OCI-M2 (cell line): Measurements from ENCODE around the gene DDX4.
"Not testable (repeated sequence)": the region's sequence is repeated elsewhere in the genome, so short reads cannot be mapped to it uniquely, and the experiment has no call there.

Experiments
- DNase-seq: peaks from one replicate; lab custom pipeline; 2025; ENCODE audit not compliant: unreplicated experiment; lab: John Stamatoyannopoulos, UW

Gene DDX4

GRCh38 chr5:55737793-55738192 lies at the start of gene DDX4:
DDX4 (plus strand) TSS chr5:55738061; CDS start chr5:55738964, 903 bp downstream.
- DNase-seq, result no peak

GRCh38 chr5:55691265-55692105 lies 46.4 kb upstream of the DDX4 start:
- DNase-seq, result no peak

GRCh38 chr5:55692106-55692417 lies 45.8 kb upstream of the DDX4 start:
- DNase-seq, result no peak

- DNase-seq, result no peak
Measured at GRCh38 chr5:55692509-55692908, 45.4 kb upstream of the DDX4 start.

- DNase-seq, result no peak
Measured at GRCh38 chr5:55694152-55694830, 43.6 kb upstream of the DDX4 start.

- not testable (repeated sequence) for DNase-seq
Measured at GRCh38 chr5:55696704-55697103, 41.2 kb upstream of the DDX4 start.

GRCh38 chr5:55699041-55699688 lies 38.7 kb upstream of the DDX4 start:
- DNase-seq, result no peak

GRCh38 chr5:55700745-55701144 lies 37.1 kb upstream of the DDX4 start:
- no peak for DNase-seq

GRCh38 chr5:55701462-55702103 lies 36.3 kb upstream of the DDX4 start:
- no peak for DNase-seq

- DNase-seq, result no peak
Measured at GRCh38 chr5:55702598-55703345, 35.1 kb upstream of the DDX4 start.

- no peak for DNase-seq
Measured at GRCh38 chr5:55706230-55706629, 31.6 kb upstream of the DDX4 start.

- DNase-seq, result no peak
Measured at GRCh38 chr5:55708732-55709131, 29.1 kb upstream of the DDX4 start.

- no peak for DNase-seq
Measured at GRCh38 chr5:55711507-55712022, 26.3 kb upstream of the DDX4 start.

GRCh38 chr5:55712023-55712859 lies 25.6 kb upstream of the DDX4 start, which contains the start of gene SLC38A9:
SLC38A9 (minus strand) TSS chr5:55712324; CDS start chr5:55697958, 14,366 bp downstream.
- DNase-seq, result peak; percentile 48

- no peak for DNase-seq
Measured at GRCh38 chr5:55713871-55714270, 24.0 kb upstream of the DDX4 start.

GRCh38 chr5:55714339-55714738 lies 23.5 kb upstream of the DDX4 start:
- DNase-seq, result no peak

- no peak for DNase-seq
Measured at GRCh38 chr5:55714749-55715148, 23.1 kb upstream of the DDX4 start.

GRCh38 chr5:55715519-55716078 lies 22.3 kb upstream of the DDX4 start:
- DNase-seq, result no peak

GRCh38 chr5:55719026-55719425 lies 18.8 kb upstream of the DDX4 start:
- not testable (repeated sequence) for DNase-seq
